GM21515 (cell line): ENCODE measurements around the gene SHC2.

ENCODE experiments used
- ATAC-seq: cut with Tn5 transposase; IDR thresholded peaks from one replicate; pipeline ENCODE4 v1.9.1; 2021; ENCODE audit not compliant: unreplicated experiment

The SHC2 gene

GRCh38 chr19:472005-472858 is 11.4 kb upstream of the SHC2 start:
- ATAC-seq: no peak

- ATAC-seq: no peak
These were observed 9.9 kb upstream of the SHC2 start for GRCh38 chr19:470701-471100.

- no peak for ATAC-seq
These were observed 9.0 kb upstream of the SHC2 start for GRCh38 chr19:469833-470232.

- ATAC-seq: no peak
These were observed 7.9 kb upstream of the SHC2 start for GRCh38 chr19:468587-469256.

- ATAC-seq: no peak
These were observed 6.7 kb upstream of the SHC2 start for GRCh38 chr19:467554-467953.

GRCh38 chr19:465056-465816 is 4.4 kb upstream of the SHC2 start:
- no peak for ATAC-seq

GRCh38 chr19:464208-464545 is 3.3 kb upstream of the SHC2 start:
- no peak for ATAC-seq

- ATAC-seq: no peak
These were observed 2.8 kb upstream of the SHC2 start for GRCh38 chr19:463483-464207.

- no peak for ATAC-seq
These were observed 1.1 kb upstream of the SHC2 start for GRCh38 chr19:461721-462551.

GRCh38 chr19:459724-460511 is 915 bp downstream of the SHC2 start:
- ATAC-seq: no peak

- ATAC-seq: no peak
These were observed 2.5 kb downstream of the SHC2 start for GRCh38 chr19:458091-459042.

GRCh38 chr19:457636-458035 is 3.2 kb downstream of the SHC2 start:
- ATAC-seq: no peak

- no peak for ATAC-seq
These were observed 4.2 kb downstream of the SHC2 start for GRCh38 chr19:456547-457110.

GRCh38 chr19:455851-456546 is 4.8 kb downstream of the SHC2 start:
- ATAC-seq: no peak

GRCh38 chr19:455031-455705 is 5.7 kb downstream of the SHC2 start:
- ATAC-seq: no peak

GRCh38 chr19:453606-454005 is 7.2 kb downstream of the SHC2 start:
- no peak for ATAC-seq

- no peak for ATAC-seq
These were observed 8.0 kb downstream of the SHC2 start for GRCh38 chr19:452829-453228.
